Large intestine (tissue), 1 donor: ENCODE data around the gene ZKSCAN4. TPM values are rescaled to one million over a fixed set of nuclear protein-coding genes. Genes with fewer than 3 reads are reported as not detected.

Experiments used
- polyA plus RNA-seq: library from polyadenylated mRNA; unstranded; fragments of 120-200 nt; gene quantifications from one replicate; pipeline ENCODE4 v1.2.1, GENCODE V29; 2013

Gene ZKSCAN4
- polyA plus RNA-seq, 1 donor = 7.8 TPM

Other genes with a start within 250 kb of the ZKSCAN4 start
- 2.7 TPM for gene ZNF165, start 171.7 kb downstream of the ZKSCAN4 start, polyA plus RNA-seq
- gene ZSCAN16, start 127.7 kb downstream of the ZKSCAN4 start, polyA plus RNA-seq = 10.0 TPM
- gene ZKSCAN8, start 110.4 kb downstream of the ZKSCAN4 start, polyA plus RNA-seq = 21.9 TPM
- gene ZSCAN9, start 27.0 kb downstream of the ZKSCAN4 start, polyA plus RNA-seq = 20.0 TPM
- gene NKAPL, start 7.0 kb upstream of the ZKSCAN4 start, polyA plus RNA-seq = 0.90 TPM
- 25.4 TPM for gene ZSCAN26, start 14.9 kb upstream of the ZKSCAN4 start, polyA plus RNA-seq
- 5.0 TPM for gene PGBD1, start 29.3 kb upstream of the ZKSCAN4 start, polyA plus RNA-seq
- gene ZSCAN31, start 83.9 kb upstream of the ZKSCAN4 start, polyA plus RNA-seq = 5.2 TPM
- gene ZKSCAN3, start 97.7 kb upstream of the ZKSCAN4 start, polyA plus RNA-seq = 5.4 TPM
- gene ZSCAN12, start 147.5 kb upstream of the ZKSCAN4 start, polyA plus RNA-seq = 7.7 TPM
- gene ZSCAN23, start 191.2 kb upstream of the ZKSCAN4 start, polyA plus RNA-seq = 3.6 TPM